ENCODE data around the gene ZC3H8. TPM values are rescaled to one million over a fixed set of nuclear protein-coding genes. Genes with fewer than 3 reads are reported as not detected.
A peak's percentile ranks its signal among the peaks of the same experiment; 100 is the strongest.

ZC3H8 gene
- total RNA-seq, 3 donors from 2014 or later: 17.0 to 38.3 (median 17.0) TPM

DNA sequence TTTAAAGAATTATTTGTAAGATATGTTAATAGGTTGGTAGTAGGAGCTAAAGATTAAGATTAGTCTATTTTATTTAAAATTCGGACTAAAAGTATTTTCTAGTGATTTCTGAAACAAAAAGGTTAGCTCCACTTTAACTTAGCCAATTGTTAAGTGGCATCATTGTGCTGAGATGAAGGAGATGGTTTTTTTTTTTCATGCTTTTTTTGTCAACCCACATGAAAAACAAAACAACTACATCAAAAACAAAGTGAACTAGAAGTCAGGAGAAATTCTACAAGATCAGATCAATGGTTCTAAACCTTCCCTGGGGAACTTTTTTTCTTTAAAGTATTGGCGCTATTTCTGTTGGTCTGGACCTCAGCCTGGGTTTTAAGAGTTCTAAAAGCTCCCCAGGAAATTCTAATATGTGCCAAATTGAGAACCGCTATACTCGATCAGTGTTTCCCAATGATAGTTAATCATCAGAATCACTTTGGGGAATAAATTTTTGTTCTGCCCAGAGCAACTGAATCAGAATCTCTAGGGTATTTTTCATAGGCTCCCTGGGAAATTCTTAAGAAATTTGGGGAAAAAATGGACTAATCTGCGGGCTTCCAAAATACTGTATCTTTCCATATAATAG lies 22.9 kb upstream of the ZC3H8 start:
- no peaks in the 10 kb centered on the region for H3K9me3 ChIP-seq
- TF ChIP-seq POLR2AphosphoS5 (IDR thresholded peaks at IDR 0.05) (no peak), POLR2A (IDR thresholded peaks at IDR 0.05) (no peak)
- TF ChIP-seq, protein P1, sequence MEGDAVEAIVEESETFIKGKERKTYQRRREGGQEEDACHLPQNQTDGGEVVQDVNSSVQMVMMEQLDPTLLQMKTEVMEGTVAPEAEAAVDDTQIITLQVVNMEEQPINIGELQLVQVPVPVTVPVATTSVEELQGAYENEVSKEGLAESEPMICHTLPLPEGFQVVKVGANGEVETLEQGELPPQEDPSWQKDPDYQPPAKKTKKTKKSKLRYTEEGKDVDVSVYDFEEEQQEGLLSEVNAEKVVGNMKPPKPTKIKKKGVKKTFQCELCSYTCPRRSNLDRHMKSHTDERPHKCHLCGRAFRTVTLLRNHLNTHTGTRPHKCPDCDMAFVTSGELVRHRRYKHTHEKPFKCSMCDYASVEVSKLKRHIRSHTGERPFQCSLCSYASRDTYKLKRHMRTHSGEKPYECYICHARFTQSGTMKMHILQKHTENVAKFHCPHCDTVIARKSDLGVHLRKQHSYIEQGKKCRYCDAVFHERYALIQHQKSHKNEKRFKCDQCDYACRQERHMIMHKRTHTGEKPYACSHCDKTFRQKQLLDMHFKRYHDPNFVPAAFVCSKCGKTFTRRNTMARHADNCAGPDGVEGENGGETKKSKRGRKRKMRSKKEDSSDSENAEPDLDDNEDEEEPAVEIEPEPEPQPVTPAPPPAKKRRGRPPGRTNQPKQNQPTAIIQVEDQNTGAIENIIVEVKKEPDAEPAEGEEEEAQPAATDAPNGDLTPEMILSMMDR (IDR thresholded peaks at IDR 0.05): no peak
- no peaks in the 10 kb centered on the region for H3K4me1 ChIP-seq
- intact Hi-C loops (cut with DNase I; ENCODE audit: low total_unique reads): no loop called here
- no peak overlapping the region for H3K27ac ChIP-seq
- no peak for DNase-seq (ENCODE audit: low spot score in 2 of 2)
- H3K4me3 ChIP-seq: no peak overlapping the region
- H3K27me3 ChIP-seq: no peaks in the 10 kb centered on the region
- no peaks in the 10 kb centered on the region for H3K36me3 ChIP-seq

DNA sequence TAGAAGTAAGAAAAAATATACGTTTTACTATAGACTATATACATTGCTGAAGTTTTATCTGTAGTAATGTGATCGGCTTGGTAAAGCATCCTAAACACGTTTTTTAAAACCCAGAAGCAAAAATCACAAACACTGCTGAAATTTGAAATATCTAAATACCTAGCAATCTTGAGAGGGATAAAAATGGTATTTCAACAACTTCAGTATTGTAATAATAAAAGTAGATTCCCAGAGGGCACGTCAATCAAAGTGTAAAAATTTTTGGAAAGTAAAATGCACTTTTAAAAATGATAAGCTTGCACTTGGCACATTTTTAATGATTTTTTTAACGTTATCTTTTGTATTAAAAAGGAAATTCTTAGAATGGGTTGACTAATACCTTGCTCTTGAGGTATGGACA lies 22.1 kb upstream of the ZC3H8 start:
- no peak for DNase-seq (ENCODE audit: low spot score in 2 of 2)
- Histone ChIP-seq H3K4me3 (peak overlapping the region in 1 of 3 donors; percentile 85), H3K27ac (no peak overlapping the region), H3K4me1 (no peaks in the 10 kb centered on the region), H3K9me3 (no peaks in the 10 kb centered on the region), H3K36me3 (no peaks in the 10 kb centered on the region), H3K27me3 (no peaks in the 10 kb centered on the region)
- intact Hi-C loops (cut with DNase I; ENCODE audit: low total_unique reads): no loop called here
- TF ChIP-seq, protein P1 (IDR thresholded peaks at IDR 0.05): no peak
- no peak for TF ChIP-seq POLR2A (IDR thresholded peaks at IDR 0.05)
- no peak for TF ChIP-seq POLR2AphosphoS5 (IDR thresholded peaks at IDR 0.05)

DNA sequence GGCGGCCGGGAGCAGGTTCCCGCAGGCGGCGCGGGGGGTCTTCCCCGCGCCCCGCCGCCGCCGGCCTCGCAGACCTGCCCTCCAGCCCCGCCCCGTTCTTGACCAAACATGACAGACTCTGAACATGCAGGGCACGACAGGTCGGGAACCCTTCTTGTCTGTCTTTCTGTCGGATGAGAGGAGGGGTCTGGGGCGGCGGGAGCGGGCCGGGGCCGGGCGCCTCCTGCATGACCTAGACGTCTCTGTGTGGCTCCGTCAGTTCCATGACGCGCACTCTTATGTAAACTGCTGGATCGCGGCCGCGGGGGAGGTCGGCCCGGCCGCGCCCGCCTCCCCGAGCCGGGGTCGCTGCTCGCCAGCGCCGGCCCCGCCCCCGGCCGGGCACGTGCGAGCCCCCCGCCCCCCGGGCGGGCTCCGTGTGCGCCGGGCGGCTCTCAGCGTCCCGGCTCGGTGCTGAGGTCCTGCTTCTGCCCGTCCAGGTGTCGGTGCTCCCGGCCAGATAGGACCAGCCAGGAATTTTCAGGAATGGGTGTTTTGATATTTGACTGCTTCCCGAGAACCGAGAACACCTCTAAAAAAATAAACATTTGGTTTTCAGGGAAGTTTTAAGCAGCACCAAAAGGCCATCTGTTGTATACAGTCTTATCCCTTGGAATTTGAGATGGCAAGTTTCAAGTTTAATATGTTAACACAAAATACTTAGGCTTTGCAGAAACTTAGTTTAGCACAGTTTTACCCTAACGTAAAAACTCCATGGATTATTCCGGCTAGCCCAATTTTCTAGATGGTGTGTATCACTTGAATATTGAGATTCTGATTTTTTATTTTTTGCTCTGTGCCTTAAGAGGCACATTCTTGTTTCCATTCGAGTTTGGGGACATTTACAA lies 21.3 kb upstream of the ZC3H8 start:
- Histone ChIP-seq H3K4me1 (no peaks in the 10 kb centered on the region), H3K4me3 (peak overlapping the region; percentile 80 to 94 (median 85)), H3K27me3 (no peaks in the 10 kb centered on the region), H3K9me3 (no peaks in the 10 kb centered on the region), H3K27ac (peak overlapping the region; percentile 100), H3K36me3 (no peaks in the 10 kb centered on the region)
- DNase-seq (ENCODE audit: low spot score in 2 of 2): peak; percentile 83 to 86
- TF ChIP-seq POLR2AphosphoS5 (IDR thresholded peaks at IDR 0.05) (no peak), POLR2A (IDR thresholded peaks at IDR 0.05) (peak; percentile 18)
- TF ChIP-seq, protein P1 (IDR thresholded peaks at IDR 0.05): no peak
- intact Hi-C loops (cut with DNase I; ENCODE audit: low total_unique reads): no loop called here

DNA sequence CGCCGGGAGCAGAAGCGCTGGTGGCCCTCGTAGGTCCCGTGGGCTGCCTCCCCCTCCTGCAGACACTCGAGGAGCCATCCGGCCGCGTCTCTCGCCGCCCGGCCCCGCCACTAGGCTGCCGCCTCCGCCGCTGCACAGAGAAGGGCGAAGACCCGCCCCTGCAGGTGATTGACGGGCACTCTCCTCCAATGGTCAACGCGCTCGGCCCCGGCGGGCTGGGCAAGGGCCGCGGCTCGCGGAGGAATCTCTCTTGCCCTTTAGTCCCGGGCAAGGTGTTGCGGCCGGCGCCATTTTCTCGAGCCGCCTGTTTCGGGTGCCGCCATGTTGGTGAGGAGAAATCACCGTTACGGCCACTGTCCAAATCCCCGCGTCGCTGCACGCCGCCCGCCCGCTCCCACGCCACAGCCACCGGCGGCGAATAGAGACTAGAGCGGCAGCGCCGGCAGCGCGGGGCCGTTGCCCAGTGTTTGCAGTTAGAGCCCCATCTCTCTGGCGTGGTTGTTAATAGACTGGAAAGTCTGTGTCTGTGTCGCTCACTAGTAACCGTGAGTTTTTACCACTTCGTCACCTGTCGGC lies 20.6 kb upstream of the ZC3H8 start, which contains the start of gene ZC3H6:
Gene ZC3H6 (plus strand): TSS at position 287 of the 576 bp plus-strand sequence. CDS start 398 bp downstream, outside the sequence.
- no peaks in the 10 kb centered on the region for H3K4me1 ChIP-seq
- H3K27me3 ChIP-seq: no peaks in the 10 kb centered on the region
- intact Hi-C loops (cut with DNase I; ENCODE audit: low total_unique reads): no loop called here
- TF ChIP-seq POLR2AphosphoS5 (IDR thresholded peaks at IDR 0.05): peak; percentile 97 to 99 (median 97)
- TF ChIP-seq, protein P1 (IDR thresholded peaks at IDR 0.05): peak; percentile 18 to 53 (median 41)
- TF ChIP-seq POLR2A (IDR thresholded peaks at IDR 0.05): peak; percentile 90
- no peaks in the 10 kb centered on the region for H3K9me3 ChIP-seq
- H3K4me3 ChIP-seq: peak within 1 kb of the TSS; percentile 80 to 94 (median 85)
- H3K27ac ChIP-seq: peak within 1 kb of the TSS; percentile 100
- H3K36me3 ChIP-seq: no peaks in the 10 kb centered on the region
- peak; percentile 98 to 99 for DNase-seq (ENCODE audit: low spot score in 2 of 2)

Measured in breast epithelium (tissue), 4 donors.